CD8-positive, alpha-beta memory T cell (primary cell): ENCODE measurements around the gene KCNMA1. TPM values are rescaled to one million over a fixed set of nuclear protein-coding genes. Genes with fewer than 3 reads are reported as not detected.

Experiments used
- CTCF ChIA-PET: fragments of 350-600 bp; sonication (Branson Sonifier 250); formaldehyde crosslinking; loops from one replicate; lab custom pipeline; 2021; ENCODE audit warnings: antibody characterized with exemption; lab: Charles Lee
- POLR2A ChIA-PET: fragments of 350-600 bp; sonication (Branson Sonifier 250); formaldehyde crosslinking; loops from one replicate; lab custom pipeline; 2021; ENCODE audit warnings: antibody characterized with exemption; lab: Charles Lee
- DNase-seq, 5 donors: peaks; one replicate each; pipeline versions ENCODE4 v3.0.0 to v3.0.0-alpha.2; 2020 to 2022; ENCODE audit warnings: mixed read lengths in 1 of 5
- H3K27ac ChIP-seq: one replicate; pipeline ENCODE4 v1.7.0; 2013; ENCODE audit warnings: low read depth, mild to moderate bottlenecking, low read length, moderate library complexity
- H3K27me3 ChIP-seq: 2 replicates; pipeline ENCODE4 v1.7.0; 2013; ENCODE audit warnings: low read length, mild to moderate bottlenecking; ENCODE audit not compliant: insufficient read depth, poor library complexity, severe bottlenecking
- H3K36me3 ChIP-seq: 2 replicates; pipeline ENCODE4 v1.7.0; 2013; ENCODE audit warnings: mild to moderate bottlenecking, low read length, moderate library complexity; ENCODE audit not compliant: insufficient read depth
- H3K4me1 ChIP-seq: 2 replicates; pipeline ENCODE4 v1.7.0; 2013; ENCODE audit warnings: mild to moderate bottlenecking, low read length, moderate library complexity; ENCODE audit not compliant: insufficient read depth
- H3K4me3 ChIP-seq: 2 replicates; pipeline ENCODE4 v1.7.0; 2013; ENCODE audit warnings: mild to moderate bottlenecking, low read length
- H3K9me3 ChIP-seq: 2 replicates; pipeline ENCODE4 v1.7.0; 2013; ENCODE audit warnings: mild to moderate bottlenecking, low read length
- H3K27ac Mint-ChIP-seq, 8 donors: one replicate each; pipeline ENCODE4 v1.8.0; 2020 to 2021; ENCODE audit warnings: mixed read lengths in 8 of 8, mild to moderate bottlenecking in 6 of 8, inconsistent platforms in 3 of 8, moderate library complexity in 3 of 8
- H3K27me3 Mint-ChIP-seq, 2 donors: one replicate each; pipeline ENCODE4 v1.8.0; 2020 to 2021; ENCODE audit warnings: mixed read lengths in 2 of 2, mild to moderate bottlenecking in 1 of 2, moderate library complexity in 1 of 2
- H3K36me3 Mint-ChIP-seq, 3 donors: one replicate each; pipeline ENCODE4 v1.8.0; 2020 to 2021; ENCODE audit warnings: mixed read lengths in 3 of 3, inconsistent platforms in 1 of 3, mild to moderate bottlenecking in 1 of 3
- H3K4me1 Mint-ChIP-seq, 3 donors: one replicate each; pipeline ENCODE4 v1.8.0; 2020 to 2021; ENCODE audit warnings: mixed read lengths in 3 of 3, inconsistent platforms in 1 of 3, mild to moderate bottlenecking in 1 of 3
- H3K4me3 Mint-ChIP-seq, 7 donors: one replicate each; pipeline ENCODE4 v1.8.0; 2020 to 2021; ENCODE audit warnings: mixed read lengths in 7 of 7, mild to moderate bottlenecking in 6 of 7, moderate library complexity in 4 of 7, inconsistent platforms in 2 of 7
- H3K9me3 Mint-ChIP-seq, 5 donors: one replicate each; pipeline ENCODE4 v1.8.0; 2020 to 2022; ENCODE audit warnings: mixed read lengths in 5 of 5, mild to moderate bottlenecking in 3 of 5, moderate library complexity in 2 of 5, inconsistent platforms in 1 of 5
- polyA plus RNA-seq: library from polyadenylated mRNA; unstranded; fragments of 300-500 nt; fragmentation: Illumina TruSeq; gene quantifications from one replicate; pipeline ENCODE4 v1.2.3, GENCODE V29; 2021
- total RNA-seq, 2 experiments: library from RNA; stranded (reverse); gene quantifications; one replicate each; pipeline ENCODE4 v1.2.3, GENCODE V29; 2021

KCNMA1 gene
- total and polyA plus RNA-seq, 3 experiments from 2014 or later, result 0.20 to 0.31 TPM; not detected in 1

- no peaks in the 10 kb centered on the region for H3K36me3 Mint-ChIP-seq
- no peaks in the 10 kb centered on the region for H3K4me1 ChIP-seq
- H3K27me3 ChIP-seq, result peaks cover 11% of the 10 kb centered on the region
- H3K36me3 ChIP-seq, result no peaks in the 10 kb centered on the region
- H3K9me3 ChIP-seq, result no peaks in the 10 kb centered on the region
- POLR2A ChIA-PET, result no interaction called here
- no peak overlapping the region for H3K4me3 ChIP-seq
- H3K27me3 Mint-ChIP-seq, result peaks cover 35 to 40% of the 10 kb centered on the region in 2 donors
- peak in 4 of 5 donors; percentile 20 to 43 (median 34) for DNase-seq
- H3K4me1 Mint-ChIP-seq, result peaks cover 4 to 13% (median 8%) of the 10 kb centered on the region in 3 donors
- H3K4me3 Mint-ChIP-seq, result no peak overlapping the region
- no peaks in the 10 kb centered on the region for H3K9me3 Mint-ChIP-seq
- CTCF ChIA-PET, result interaction anchor here (1.1 to 10.2 kb wide), 6 partner anchors 9 to 471 kb away, joined by 3 to 113 read pairs (median 4); no protein-coding TSS in a partner anchor
- no peak overlapping the region for H3K27ac Mint-ChIP-seq
- no peak overlapping the region for H3K27ac ChIP-seq
Measured at GRCh38 chr10:77641788-77642397, 4.3 kb upstream of the KCNMA1 start.

- DNase-seq, result no peak
- H3K9me3 ChIP-seq, result no peaks in the 10 kb centered on the region
- POLR2A ChIA-PET, result no interaction called here
- Mint-ChIP-seq H3K9me3 (no peaks in the 10 kb centered on the region), H3K27me3 (peaks cover 35 to 45% of the 10 kb centered on the region in 2 donors), H3K36me3 (no peaks in the 10 kb centered on the region), H3K4me1 (peaks cover 4 to 17% (median 8%) of the 10 kb centered on the region in 3 donors), H3K4me3 (no peak overlapping the region), H3K27ac (no peak overlapping the region)
- no peak overlapping the region for H3K4me3 ChIP-seq
- no peak overlapping the region for H3K27ac ChIP-seq
- H3K4me1 ChIP-seq, result no peaks in the 10 kb centered on the region
- no peaks in the 10 kb centered on the region for H3K36me3 ChIP-seq
- CTCF ChIA-PET, result interaction anchor here (0.9 to 10.2 kb wide), 6 partner anchors 10 to 470 kb away, joined by 3 to 113 read pairs (median 3); no protein-coding TSS in a partner anchor
- peaks cover 13% of the 10 kb centered on the region for H3K27me3 ChIP-seq
Measured at GRCh38 chr10:77641344-77641743, 3.7 kb upstream of the KCNMA1 start.

- Histone ChIP-seq H3K27me3 (peaks cover 17% of the 10 kb centered on the region), H3K36me3 (no peaks in the 10 kb centered on the region), H3K4me1 (no peaks in the 10 kb centered on the region), H3K9me3 (no peaks in the 10 kb centered on the region), H3K27ac (no peak overlapping the region), H3K4me3 (no peak overlapping the region)
- Mint-ChIP-seq H3K36me3 (no peaks in the 10 kb centered on the region), H3K4me3 (no peak overlapping the region), H3K27me3 (peaks cover 40 to 57% of the 10 kb centered on the region in 2 donors), H3K27ac (no peak overlapping the region), H3K4me1 (peaks cover 4 to 23% (median 8%) of the 10 kb centered on the region in 3 donors), H3K9me3 (no peaks in the 10 kb centered on the region)
- no peak for DNase-seq
- CTCF ChIA-PET, result interaction anchor here (10.2 kb wide), 1 partner anchor 469 kb away, joined by 113 read pairs; no protein-coding TSS in a partner anchor
- POLR2A ChIA-PET, result no interaction called here
Measured at GRCh38 chr10:77640167-77640566, 2.6 kb upstream of the KCNMA1 start.

GRCh38 chr10:77639756-77640155 is 2.1 kb upstream of the KCNMA1 start:
- Mint-ChIP-seq H3K4me1 (peaks cover 4 to 23% (median 8%) of the 10 kb centered on the region in 3 donors), H3K27ac (no peak overlapping the region), H3K4me3 (no peak overlapping the region), H3K9me3 (no peaks in the 10 kb centered on the region), H3K27me3 (peaks cover 40 to 61% of the 10 kb centered on the region in 2 donors), H3K36me3 (no peaks in the 10 kb centered on the region)
- H3K4me3 ChIP-seq, result no peak overlapping the region
- no peak overlapping the region for H3K27ac ChIP-seq
- ChIA-PET CTCF (interaction anchor here (10.2 kb wide), 1 partner anchor 468 kb away, joined by 113 read pairs; no protein-coding TSS in a partner anchor), POLR2A (no interaction called here)
- no peaks in the 10 kb centered on the region for H3K36me3 ChIP-seq
- H3K4me1 ChIP-seq, result no peaks in the 10 kb centered on the region
- H3K9me3 ChIP-seq, result no peaks in the 10 kb centered on the region
- no peak for DNase-seq
- peaks cover 17% of the 10 kb centered on the region for H3K27me3 ChIP-seq

GRCh38 chr10:77638321-77639101 is 903 bp upstream of the KCNMA1 start:
- DNase-seq, result no peak
- H3K27ac ChIP-seq, result no peak overlapping the region
- H3K9me3 Mint-ChIP-seq, result no peaks in the 10 kb centered on the region
- H3K36me3 Mint-ChIP-seq, result no peaks in the 10 kb centered on the region
- H3K27me3 Mint-ChIP-seq, result peaks cover 47 to 72% of the 10 kb centered on the region in 2 donors
- peak overlapping the region in 4 of 7 donors; percentile 53 to 78 (median 58) for H3K4me3 Mint-ChIP-seq
- H3K27me3 ChIP-seq, result peaks cover 17% of the 10 kb centered on the region
- no peaks in the 10 kb centered on the region for H3K4me1 ChIP-seq
- CTCF ChIA-PET, result interaction anchor here (10.2 kb wide), 1 partner anchor 467 kb away, joined by 113 read pairs; no protein-coding TSS in a partner anchor
- H3K36me3 ChIP-seq, result no peaks in the 10 kb centered on the region
- H3K9me3 ChIP-seq, result no peaks in the 10 kb centered on the region
- H3K4me3 ChIP-seq, result no peak overlapping the region
- POLR2A ChIA-PET, result no interaction called here
- peaks cover 4 to 23% (median 8%) of the 10 kb centered on the region in 3 donors for H3K4me1 Mint-ChIP-seq
- H3K27ac Mint-ChIP-seq, result peak overlapping the region in 1 of 8 donors; percentile 78

- CTCF ChIA-PET, result no interaction called here
- POLR2A ChIA-PET, result no interaction called here
- Histone ChIP-seq H3K27ac (no peak overlapping the region), H3K9me3 (no peaks in the 10 kb centered on the region), H3K36me3 (no peaks in the 10 kb centered on the region), H3K4me3 (no peak overlapping the region), H3K27me3 (peaks cover 17% of the 10 kb centered on the region), H3K4me1 (no peaks in the 10 kb centered on the region)
- no peak for DNase-seq
- Mint-ChIP-seq H3K4me3 (peak overlapping the region; percentile 29 to 80 (median 71)), H3K4me1 (peaks cover 4 to 23% (median 8%) of the 10 kb centered on the region in 3 donors), H3K36me3 (no peaks in the 10 kb centered on the region), H3K9me3 (no peaks in the 10 kb centered on the region), H3K27me3 (peaks cover 55 to 81% of the 10 kb centered on the region in 2 donors), H3K27ac (no peak overlapping the region)
Measured at GRCh38 chr10:77636967-77637531, 559 bp downstream of the KCNMA1 start.

- Mint-ChIP-seq H3K9me3 (no peaks in the 10 kb centered on the region), H3K27ac (no peak overlapping the region), H3K36me3 (no peaks in the 10 kb centered on the region), H3K4me1 (peaks cover 4 to 19% (median 8%) of the 10 kb centered on the region in 3 donors), H3K27me3 (peaks cover 50 to 75% of the 10 kb centered on the region in 2 donors), H3K4me3 (peak overlapping the region in 4 of 7 donors; percentile 20 to 33 (median 30))
- Histone ChIP-seq H3K36me3 (no peaks in the 10 kb centered on the region), H3K9me3 (no peaks in the 10 kb centered on the region), H3K4me1 (no peaks in the 10 kb centered on the region), H3K27ac (no peak overlapping the region), H3K4me3 (no peak overlapping the region), H3K27me3 (peaks cover 17% of the 10 kb centered on the region)
- no peak for DNase-seq
- CTCF ChIA-PET, result no interaction called here
- POLR2A ChIA-PET, result no interaction called here
Measured at GRCh38 chr10:77636282-77636966, 1.2 kb downstream of the KCNMA1 start.
